ENCODE measurements around the gene CCDC39. TPM values are rescaled to one million over a fixed set of nuclear protein-coding genes. Genes with fewer than 3 reads are reported as not detected.

CCDC39 gene
- total RNA-seq, 1 donor from 2014 or later: 0.24 TPM

DNA sequence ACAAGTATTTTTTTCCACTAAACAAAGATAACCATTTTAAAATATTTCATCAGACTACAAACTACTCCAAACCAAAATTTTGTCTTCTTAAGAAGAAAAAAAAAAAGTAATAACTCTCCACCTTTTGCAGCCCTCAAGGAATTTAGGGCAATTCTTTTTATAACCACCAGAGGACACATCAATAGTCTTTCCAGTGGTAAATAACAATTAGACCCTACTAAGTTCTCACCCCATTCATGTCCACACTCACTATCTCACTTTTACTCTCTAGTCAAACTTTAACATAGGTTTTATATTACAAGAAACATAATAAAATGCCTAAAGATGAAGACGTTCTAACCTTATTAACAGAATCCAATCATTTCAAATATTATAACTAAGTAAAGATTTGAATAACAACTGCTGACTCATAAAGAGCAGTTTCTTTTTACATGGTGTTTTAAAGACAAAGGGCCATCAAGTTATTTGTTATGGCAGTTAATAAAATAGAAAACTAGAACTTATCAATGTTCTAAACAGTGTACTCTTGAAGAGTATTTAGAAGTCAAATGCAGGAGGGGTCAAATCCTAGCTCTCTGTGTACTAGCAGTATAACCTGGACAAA is 33.0 kb downstream of the CCDC39 start:
- Mint-ChIP-seq H3K36me3 (no peaks in the 10 kb centered on the region), H3K9me3 (no peaks in the 10 kb centered on the region), H3K27me3 (ENCODE audit: insufficient read depth, low read depth) (peaks cover 2% of the 10 kb centered on the region), H3K4me3 (no peak overlapping the region), H3K27ac (no peak overlapping the region), H3K4me1 (no peaks in the 10 kb centered on the region)
- no peak for DNase-seq (ENCODE audit: low spot score)
- H4K20me1 ChIP-seq (ENCODE audit: low read depth): no peaks in the 10 kb centered on the region
- H3K4me1 ChIP-seq: no peaks in the 10 kb centered on the region
- no peaks in the 10 kb centered on the region for H3K79me2 ChIP-seq (ENCODE audit: low read depth)
- H3K4me3 ChIP-seq: no peak overlapping the region
- no peaks in the 10 kb centered on the region for H3K36me3 ChIP-seq
- no peaks in the 10 kb centered on the region for H3F3A ChIP-seq (ENCODE audit: low read depth)
- H3K27me3 ChIP-seq: no peaks in the 10 kb centered on the region
- no peaks in the 10 kb centered on the region for H3K9me3 ChIP-seq (ENCODE audit: low read depth)
- H3K4me2 ChIP-seq: no peak overlapping the region
- H3K9ac ChIP-seq: no peak overlapping the region
- no peak overlapping the region for H2AFZ ChIP-seq (replicated peaks)
- H3K27ac ChIP-seq: no peak overlapping the region
- TF ChIP-seq EZH2 (IDR thresholded peaks at IDR 0.05) (no peak), EZH2phosphoT487 (IDR thresholded peaks at IDR 0.05) (no peak)
- TF ChIP-seq, protein P1, sequence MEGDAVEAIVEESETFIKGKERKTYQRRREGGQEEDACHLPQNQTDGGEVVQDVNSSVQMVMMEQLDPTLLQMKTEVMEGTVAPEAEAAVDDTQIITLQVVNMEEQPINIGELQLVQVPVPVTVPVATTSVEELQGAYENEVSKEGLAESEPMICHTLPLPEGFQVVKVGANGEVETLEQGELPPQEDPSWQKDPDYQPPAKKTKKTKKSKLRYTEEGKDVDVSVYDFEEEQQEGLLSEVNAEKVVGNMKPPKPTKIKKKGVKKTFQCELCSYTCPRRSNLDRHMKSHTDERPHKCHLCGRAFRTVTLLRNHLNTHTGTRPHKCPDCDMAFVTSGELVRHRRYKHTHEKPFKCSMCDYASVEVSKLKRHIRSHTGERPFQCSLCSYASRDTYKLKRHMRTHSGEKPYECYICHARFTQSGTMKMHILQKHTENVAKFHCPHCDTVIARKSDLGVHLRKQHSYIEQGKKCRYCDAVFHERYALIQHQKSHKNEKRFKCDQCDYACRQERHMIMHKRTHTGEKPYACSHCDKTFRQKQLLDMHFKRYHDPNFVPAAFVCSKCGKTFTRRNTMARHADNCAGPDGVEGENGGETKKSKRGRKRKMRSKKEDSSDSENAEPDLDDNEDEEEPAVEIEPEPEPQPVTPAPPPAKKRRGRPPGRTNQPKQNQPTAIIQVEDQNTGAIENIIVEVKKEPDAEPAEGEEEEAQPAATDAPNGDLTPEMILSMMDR (IDR thresholded peaks at IDR 0.05): peak; percentile 54

GRCh38 chr3:180640987-180641386 is 38.3 kb downstream of the CCDC39 start:
- no peaks in the 10 kb centered on the region for H3K9me3 ChIP-seq (ENCODE audit: low read depth)
- Mint-ChIP-seq H3K27me3 (ENCODE audit: insufficient read depth, low read depth) (peaks cover 4% of the 10 kb centered on the region), H3K27ac (no peak overlapping the region), H3K9me3 (no peaks in the 10 kb centered on the region), H3K36me3 (no peaks in the 10 kb centered on the region), H3K4me3 (no peak overlapping the region), H3K4me1 (no peaks in the 10 kb centered on the region)
- H3K4me2 ChIP-seq: no peak overlapping the region
- TF ChIP-seq EZH2 (IDR thresholded peaks at IDR 0.05): no peak
- TF ChIP-seq, protein P1 (IDR thresholded peaks at IDR 0.05): no peak
- no peak for TF ChIP-seq EZH2phosphoT487 (IDR thresholded peaks at IDR 0.05)
- no peaks in the 10 kb centered on the region for H3F3A ChIP-seq (ENCODE audit: low read depth)
- no peaks in the 10 kb centered on the region for H3K79me2 ChIP-seq (ENCODE audit: low read depth)
- H3K4me3 ChIP-seq: no peak overlapping the region
- no peak overlapping the region for H3K9ac ChIP-seq
- no peaks in the 10 kb centered on the region for H3K36me3 ChIP-seq
- H3K27me3 ChIP-seq: no peaks in the 10 kb centered on the region
- no peaks in the 10 kb centered on the region for H3K4me1 ChIP-seq
- no peaks in the 10 kb centered on the region for H4K20me1 ChIP-seq (ENCODE audit: low read depth)
- H2AFZ ChIP-seq (replicated peaks): no peak overlapping the region
- DNase-seq (ENCODE audit: low spot score): no peak
- no peak overlapping the region for H3K27ac ChIP-seq

- Mint-ChIP-seq H3K27ac (no peak overlapping the region), H3K27me3 (ENCODE audit: insufficient read depth, low read depth) (peaks cover 5% of the 10 kb centered on the region), H3K4me1 (no peaks in the 10 kb centered on the region), H3K36me3 (no peaks in the 10 kb centered on the region), H3K9me3 (no peaks in the 10 kb centered on the region), H3K4me3 (no peak overlapping the region)
- H3K36me3 ChIP-seq: no peaks in the 10 kb centered on the region
- DNase-seq (ENCODE audit: low spot score): peak; percentile 22
- no peak overlapping the region for H3K4me3 ChIP-seq
- no peak overlapping the region for H3K4me2 ChIP-seq
- H3K27me3 ChIP-seq: no peaks in the 10 kb centered on the region
- no peaks in the 10 kb centered on the region for H4K20me1 ChIP-seq (ENCODE audit: low read depth)
- no peaks in the 10 kb centered on the region for H3F3A ChIP-seq (ENCODE audit: low read depth)
- no peak overlapping the region for H2AFZ ChIP-seq (replicated peaks)
- no peaks in the 10 kb centered on the region for H3K9me3 ChIP-seq (ENCODE audit: low read depth)
- H3K79me2 ChIP-seq (ENCODE audit: low read depth): no peaks in the 10 kb centered on the region
- H3K27ac ChIP-seq: no peak overlapping the region
- H3K4me1 ChIP-seq: no peaks in the 10 kb centered on the region
- H3K9ac ChIP-seq: no peak overlapping the region
- no peak for TF ChIP-seq EZH2phosphoT487 (IDR thresholded peaks at IDR 0.05)
- TF ChIP-seq EZH2 (IDR thresholded peaks at IDR 0.05): no peak
- TF ChIP-seq, protein P1 (IDR thresholded peaks at IDR 0.05): peak; percentile 41
These were observed 45.6 kb downstream of the CCDC39 start for GRCh38 chr3:180633722-180634121.

Measured in neural progenitor cell (in vitro differentiated cells).